Ovary (tissue), 3 donors: ENCODE measurements around the gene STARD9.

Experiments
- EP300 ChIP-seq: sonication (generic); formaldehyde crosslinking; IDR thresholded peaks from one replicate; pipeline ENCODE4 v1.6.1; 2017; ENCODE audit warnings: antibody characterized with exemption
- POLR2A ChIP-seq: fragments of 450-650 bp; IDR thresholded peaks from one replicate; pipeline ENCODE4 v1.6.1; 2017; ENCODE audit warnings: antibody characterized with exemption, mild to moderate bottlenecking, moderate library complexity
- TF ChIP-seq, protein P1 (sequence below), 3 donors: fragments of 450-650 bp in 2 of 3; fragments of 200-600 bp in 1 of 3; IDR thresholded peaks; one replicate each; pipeline versions ENCODE4 v1.5.1 to v1.8.0; 2016 to 2022; ENCODE audit warnings: antibody characterized with exemption in 3 of 3, mild to moderate bottlenecking in 1 of 3
- donor health status: DM: no; HTN: no; CAD: no.

DNA sequence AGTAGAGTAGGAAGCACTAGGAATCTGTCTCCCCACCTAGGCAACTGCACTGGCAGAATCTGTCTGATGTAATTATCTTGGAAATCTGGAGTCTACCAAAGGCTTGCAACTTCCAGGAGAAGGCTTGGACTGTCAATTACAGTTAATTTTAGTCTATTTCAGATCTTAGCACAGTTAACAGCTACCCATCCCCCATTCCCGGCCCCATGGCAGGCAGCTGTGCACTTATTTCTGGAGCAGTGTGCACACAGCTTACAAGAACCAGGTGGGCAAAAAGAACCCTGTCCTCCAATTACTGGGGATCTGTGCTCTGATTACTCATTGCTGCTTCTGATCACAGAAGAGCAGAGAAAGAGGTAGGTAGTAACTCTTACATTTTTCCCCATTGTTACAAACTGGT lies 173.9 kb downstream of the STARD9 start:
- TF ChIP-seq, protein P1, sequence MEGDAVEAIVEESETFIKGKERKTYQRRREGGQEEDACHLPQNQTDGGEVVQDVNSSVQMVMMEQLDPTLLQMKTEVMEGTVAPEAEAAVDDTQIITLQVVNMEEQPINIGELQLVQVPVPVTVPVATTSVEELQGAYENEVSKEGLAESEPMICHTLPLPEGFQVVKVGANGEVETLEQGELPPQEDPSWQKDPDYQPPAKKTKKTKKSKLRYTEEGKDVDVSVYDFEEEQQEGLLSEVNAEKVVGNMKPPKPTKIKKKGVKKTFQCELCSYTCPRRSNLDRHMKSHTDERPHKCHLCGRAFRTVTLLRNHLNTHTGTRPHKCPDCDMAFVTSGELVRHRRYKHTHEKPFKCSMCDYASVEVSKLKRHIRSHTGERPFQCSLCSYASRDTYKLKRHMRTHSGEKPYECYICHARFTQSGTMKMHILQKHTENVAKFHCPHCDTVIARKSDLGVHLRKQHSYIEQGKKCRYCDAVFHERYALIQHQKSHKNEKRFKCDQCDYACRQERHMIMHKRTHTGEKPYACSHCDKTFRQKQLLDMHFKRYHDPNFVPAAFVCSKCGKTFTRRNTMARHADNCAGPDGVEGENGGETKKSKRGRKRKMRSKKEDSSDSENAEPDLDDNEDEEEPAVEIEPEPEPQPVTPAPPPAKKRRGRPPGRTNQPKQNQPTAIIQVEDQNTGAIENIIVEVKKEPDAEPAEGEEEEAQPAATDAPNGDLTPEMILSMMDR (IDR thresholded peaks at IDR 0.05): no peak
- TF ChIP-seq EP300: no peak
- no peak for TF ChIP-seq POLR2A
